Measurements from ENCODE around the gene PDS5B.

Gene PDS5B

GRCh38 chr13:32587011-32587810, 959 bp downstream of the PDS5B start:
- peaks cover 52% of the 10 kb centered on the region for H3K79me2 ChIP-seq (ENCODE audit: insufficient read depth, low read length)
- no peak overlapping the region for H2AFZ ChIP-seq (ENCODE audit: low read depth, low read length, severe bottlenecking)
- H3K4me3 ChIP-seq (ENCODE audit: insufficient read depth, low read length, poor library complexity, severe bottlenecking), result peak overlapping the region; percentile 73
- H3K4me2 ChIP-seq (ENCODE audit: low read depth, low read length, poor library complexity, severe bottlenecking), result peak overlapping the region; percentile 97
- peak overlapping the region; percentile 72 for H3K9ac ChIP-seq (ENCODE audit: low read length)
- no peaks in the 10 kb centered on the region for H3F3A ChIP-seq (ENCODE audit: insufficient read depth)
- no peaks in the 10 kb centered on the region for H3K36me3 ChIP-seq (ENCODE audit: low read length)
- no peaks in the 10 kb centered on the region for H3K9me3 ChIP-seq (ENCODE audit: insufficient read depth, low read length)
- no peaks in the 10 kb centered on the region for H3K27me3 ChIP-seq (ENCODE audit: low read length)
- TF ChIP-seq CTCF (IDR thresholded peaks at IDR 0.05; ENCODE audit: insufficient read depth, low read length, poor library complexity, severe bottlenecking) (no peak), EZH2phosphoT487 (conservative IDR thresholded peaks at IDR 0.05; ENCODE audit: low read length) (no peak)
- no peaks in the 10 kb centered on the region for H3K9me2 ChIP-seq (replicated peaks; ENCODE audit: insufficient read depth, low read length)
- peaks cover 28% of the 10 kb centered on the region for H4K20me1 ChIP-seq (ENCODE audit: low read depth, low read length)
- H3K27ac ChIP-seq (ENCODE audit: low read depth, low read length), result peak overlapping the region; percentile 74

GRCh38 chr13:32587811-32588170, 1.5 kb downstream of the PDS5B start:
- Histone ChIP-seq H3K27me3 (ENCODE audit: low read length) (no peaks in the 10 kb centered on the region), H3K9ac (ENCODE audit: low read length) (peak overlapping the region; percentile 72), H2AFZ (ENCODE audit: low read depth, low read length, severe bottlenecking) (no peak overlapping the region), H3K27ac (ENCODE audit: low read depth, low read length) (peak overlapping the region; percentile 74), H3K36me3 (ENCODE audit: low read length) (no peaks in the 10 kb centered on the region), H3K4me2 (ENCODE audit: low read depth, low read length, poor library complexity, severe bottlenecking) (peak overlapping the region; percentile 97), H3K79me2 (ENCODE audit: insufficient read depth, low read length) (peaks cover 57% of the 10 kb centered on the region), H3F3A (ENCODE audit: insufficient read depth) (no peaks in the 10 kb centered on the region), H4K20me1 (ENCODE audit: low read depth, low read length) (peaks cover 32% of the 10 kb centered on the region), H3K9me2 (replicated peaks; ENCODE audit: insufficient read depth, low read length) (no peaks in the 10 kb centered on the region), H3K4me3 (ENCODE audit: insufficient read depth, low read length, poor library complexity, severe bottlenecking) (peak overlapping the region; percentile 73), H3K9me3 (ENCODE audit: insufficient read depth, low read length) (no peaks in the 10 kb centered on the region)
- TF ChIP-seq CTCF (IDR thresholded peaks at IDR 0.05; ENCODE audit: insufficient read depth, low read length, poor library complexity, severe bottlenecking) (no peak), EZH2phosphoT487 (conservative IDR thresholded peaks at IDR 0.05; ENCODE audit: low read length) (no peak)

GRCh38 chr13:32588736-32589135, 2.5 kb downstream of the PDS5B start:
- Histone ChIP-seq H3K79me2 (ENCODE audit: insufficient read depth, low read length) (peaks cover 67% of the 10 kb centered on the region), H3K36me3 (ENCODE audit: low read length) (no peaks in the 10 kb centered on the region), H2AFZ (ENCODE audit: low read depth, low read length, severe bottlenecking) (no peak overlapping the region), H3K27me3 (ENCODE audit: low read length) (no peaks in the 10 kb centered on the region), H3K9me2 (replicated peaks; ENCODE audit: insufficient read depth, low read length) (no peaks in the 10 kb centered on the region), H3K9me3 (ENCODE audit: insufficient read depth, low read length) (no peaks in the 10 kb centered on the region), H3F3A (ENCODE audit: insufficient read depth) (no peaks in the 10 kb centered on the region), H3K27ac (ENCODE audit: low read depth, low read length) (no peak overlapping the region), H3K4me3 (ENCODE audit: insufficient read depth, low read length, poor library complexity, severe bottlenecking) (peak overlapping the region; percentile 73), H4K20me1 (ENCODE audit: low read depth, low read length) (peaks cover 34% of the 10 kb centered on the region), H3K4me2 (ENCODE audit: low read depth, low read length, poor library complexity, severe bottlenecking) (peak overlapping the region; percentile 97), H3K9ac (ENCODE audit: low read length) (peak overlapping the region; percentile 72)
- TF ChIP-seq CTCF (IDR thresholded peaks at IDR 0.05; ENCODE audit: insufficient read depth, low read length, poor library complexity, severe bottlenecking), result no peak
- no peak for TF ChIP-seq EZH2phosphoT487 (conservative IDR thresholded peaks at IDR 0.05; ENCODE audit: low read length)

All from SU-DHL-6 (cell line).